Posterior vena cava (tissue), 2 donors: Measurements from ENCODE around the gene NOC4L. TPM values are rescaled to one million over a fixed set of nuclear protein-coding genes. Genes with fewer than 3 reads are reported as not detected.
"Not testable (repeated sequence)": the region's sequence is repeated elsewhere in the genome, so short reads cannot be mapped to it uniquely, and the experiment has no call there.

ENCODE experiments used
- DNase-seq: peaks from one replicate; pipeline ENCODE4 v3.0.0-alpha.2; 2020; ENCODE audit warnings: low spot score
- intact Hi-C, 2 donors: fragments of 100-400 bp; cut with DNase I; formaldehyde crosslinking; loops; one replicate each; pipeline versions ENCODE4 v1.14.1 to v1.14.2; 2022 to 2023
- total RNA-seq, 2 donors: library from RNA; stranded (reverse); fragmentation: NEBNext Ultra II Directional; extraction: Animal tissue kit (Norgen Biotek cat#: 25700); gene quantifications; one replicate each; pipeline ENCODE4 v1.2.1, GENCODE V29; 2021
- donor health status: DM: yes; HTN: yes; CAD: no.
- donor health status: DM: yes; HTN: yes; CAD: no.

Gene NOC4L
- total RNA-seq, 2 donors from 2014 or later: 11.2 to 13.6 TPM

DNA sequence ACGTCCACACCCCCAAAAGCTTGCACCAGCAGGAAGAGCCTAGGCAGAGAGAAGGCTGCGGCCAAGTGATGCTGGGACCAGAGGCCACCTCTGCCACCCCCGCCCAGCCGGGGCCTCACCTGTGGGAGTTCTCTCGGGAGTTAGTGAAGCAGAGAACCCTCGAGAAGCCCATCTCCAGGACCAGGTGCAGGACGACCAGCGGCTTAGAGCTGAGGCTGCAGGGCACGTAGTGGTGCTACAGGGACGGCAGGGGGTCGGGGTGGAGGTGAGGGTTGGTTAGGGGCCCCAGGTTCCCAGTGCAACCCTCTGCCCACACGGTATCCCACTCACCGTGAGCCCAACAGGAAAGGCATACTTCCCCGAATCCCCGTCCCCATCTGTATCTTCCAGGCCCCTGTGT lies 3.8 kb upstream of the NOC4L start:
- intact Hi-C loops: no loop called here
- no peak for DNase-seq

DNA sequence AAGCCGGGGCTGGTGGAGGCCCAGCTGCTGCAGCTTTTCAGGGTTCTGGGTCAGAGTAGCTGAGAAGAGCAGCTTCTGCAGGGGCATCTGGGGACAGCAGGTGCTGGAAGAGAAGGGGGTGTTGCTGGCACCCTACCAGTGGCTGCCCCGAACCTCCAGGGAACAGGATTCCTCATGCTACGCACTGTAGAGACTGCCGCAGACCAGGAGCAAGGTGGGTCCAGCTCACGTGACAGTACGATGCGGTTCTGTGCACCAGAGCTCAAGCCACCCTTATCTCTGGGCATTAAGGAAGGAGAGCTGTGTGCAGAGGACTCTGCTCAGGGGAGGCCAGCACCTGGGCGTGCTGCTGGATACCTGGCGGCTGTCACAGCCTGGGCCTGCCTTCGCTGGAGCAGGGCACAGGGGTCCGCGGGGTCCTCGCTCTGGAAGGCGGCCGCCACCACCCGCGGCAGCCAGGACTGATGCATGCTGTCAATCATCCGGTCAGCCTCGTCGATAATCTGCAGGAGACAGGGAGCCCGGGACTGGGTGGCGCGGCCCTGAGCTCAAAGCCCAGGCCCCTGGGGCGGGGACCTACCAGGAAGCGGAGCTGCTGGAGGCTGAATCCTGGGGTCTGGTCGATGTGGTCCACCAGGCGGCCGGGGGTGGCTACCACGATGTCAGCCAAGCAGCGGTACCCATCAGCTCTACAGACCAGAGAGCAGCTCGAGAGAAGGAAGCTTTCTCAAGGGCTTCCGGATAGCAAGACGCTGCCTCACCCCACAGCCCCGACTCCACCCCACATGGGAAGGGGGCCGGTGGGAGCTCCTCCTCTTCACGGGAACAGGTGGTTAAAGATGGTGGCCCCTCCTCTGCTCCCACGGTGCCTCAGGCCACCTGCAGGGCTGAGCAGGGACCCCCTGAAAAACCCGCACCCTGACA lies 3.1 kb upstream of the NOC4L start:
- peak; percentile 67 for DNase-seq

DNA sequence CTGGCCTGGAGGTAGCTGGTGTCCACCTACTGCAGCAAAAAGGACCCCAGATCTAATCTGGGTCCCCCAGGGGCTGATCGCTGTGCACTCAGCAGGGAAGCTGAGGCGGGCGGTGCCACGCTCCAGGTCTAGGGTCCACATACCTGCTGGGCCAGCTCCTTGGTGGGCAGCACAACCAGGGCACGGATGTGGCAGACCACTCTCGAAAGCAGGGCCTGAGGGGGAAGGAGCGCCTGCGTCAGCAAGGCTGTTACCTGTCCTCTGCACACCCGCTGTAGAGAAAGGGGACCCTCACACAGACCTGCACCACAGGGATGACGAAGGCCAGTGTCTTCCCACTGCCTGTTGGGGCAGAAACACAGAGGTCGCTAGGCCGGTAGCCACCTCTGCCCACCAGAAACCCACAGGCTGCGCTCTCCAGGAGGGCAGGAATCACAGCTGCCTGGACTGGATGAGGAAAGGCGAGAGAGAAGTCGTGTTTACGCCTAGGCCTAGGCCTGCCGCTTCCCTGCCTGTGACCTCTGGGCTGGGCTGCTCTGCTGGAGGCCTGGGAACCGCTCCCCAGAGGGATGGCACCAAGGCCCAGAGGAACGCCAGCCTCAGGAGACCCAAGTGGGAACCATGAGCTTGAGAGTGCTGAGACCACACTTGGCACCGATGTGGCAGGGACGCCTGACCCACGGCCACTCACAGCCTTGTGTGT lies 2.1 kb upstream of the NOC4L start:
- intact Hi-C loops: no loop called here
- DNase-seq: peak; percentile 69

More for the DNA sequence above, 3.1 kb upstream of the NOC4L start:
- intact Hi-C loops: no loop called here

DNA sequence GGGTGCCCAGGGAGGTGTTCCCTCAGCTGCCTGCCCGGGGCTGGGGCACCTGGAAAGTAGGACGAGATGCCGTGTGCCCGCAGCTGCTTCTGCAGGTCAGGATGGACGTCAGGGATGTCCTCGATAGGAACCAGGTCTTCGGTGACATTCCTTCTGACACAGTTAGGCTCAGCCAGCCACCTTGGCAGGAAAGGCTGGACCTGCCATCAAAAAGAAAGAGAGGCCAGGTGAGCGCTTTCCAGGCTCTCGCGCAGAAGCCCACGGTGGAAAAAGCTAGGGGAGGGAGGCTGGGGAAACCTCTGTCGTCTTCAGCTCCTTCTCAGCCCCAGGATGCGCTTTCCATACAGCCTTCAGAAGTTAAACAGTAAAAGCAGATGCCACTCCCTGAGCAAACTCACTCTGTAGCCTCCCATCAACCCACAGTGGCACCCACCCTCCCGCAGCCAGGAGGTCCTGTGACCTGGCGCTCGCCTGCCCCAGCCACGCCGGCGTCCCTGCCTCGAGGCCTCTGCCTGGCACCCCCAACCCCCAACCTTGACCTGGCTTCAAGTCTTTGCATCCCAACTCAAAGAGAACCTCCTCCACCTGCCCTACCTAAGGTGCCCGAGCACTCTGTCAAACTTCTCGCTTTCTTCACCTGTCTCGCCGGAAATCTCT lies 1.4 kb upstream of the NOC4L start:
- intact Hi-C loops: no loop called here
- peak; percentile 75 for DNase-seq

DNA sequence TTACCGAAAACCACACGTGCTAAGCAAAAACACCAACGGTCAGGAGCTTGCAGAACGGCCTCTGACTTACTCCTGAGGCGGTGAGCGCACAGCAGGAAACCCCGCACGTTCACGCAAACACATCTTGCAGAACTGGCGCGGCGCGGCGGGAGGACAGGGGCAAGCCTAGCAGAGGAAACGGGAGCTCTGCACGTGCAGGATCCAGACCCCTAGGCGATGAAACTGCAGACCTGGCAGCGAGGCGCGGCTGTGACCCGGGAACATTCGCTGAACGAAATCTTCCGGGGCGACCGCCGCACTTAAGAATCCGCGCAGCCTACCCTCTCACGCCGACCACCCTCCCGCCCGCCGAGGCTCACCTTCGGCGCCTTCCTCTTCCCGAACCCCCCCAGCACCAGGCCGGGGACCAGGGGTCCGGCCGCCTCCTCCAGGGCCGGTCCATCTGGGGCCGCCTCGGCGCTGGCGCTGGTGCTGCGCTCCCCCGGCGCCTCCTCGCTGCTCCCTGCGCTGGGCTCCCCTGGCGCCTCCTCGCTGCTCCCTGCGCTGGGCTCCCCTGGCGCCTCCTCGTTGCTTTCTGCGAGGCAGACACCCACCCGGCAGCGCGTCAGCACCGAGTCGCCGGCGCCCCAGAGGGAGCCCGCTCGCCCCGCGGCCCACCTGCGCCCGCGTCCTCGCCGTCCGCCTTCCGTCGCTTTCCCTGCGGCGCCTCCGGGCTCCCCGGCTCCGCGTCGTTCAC lies 753 bp upstream of the NOC4L start:
- DNase-seq: peak; percentile 76
- intact Hi-C loops: no loop called here

DNA sequence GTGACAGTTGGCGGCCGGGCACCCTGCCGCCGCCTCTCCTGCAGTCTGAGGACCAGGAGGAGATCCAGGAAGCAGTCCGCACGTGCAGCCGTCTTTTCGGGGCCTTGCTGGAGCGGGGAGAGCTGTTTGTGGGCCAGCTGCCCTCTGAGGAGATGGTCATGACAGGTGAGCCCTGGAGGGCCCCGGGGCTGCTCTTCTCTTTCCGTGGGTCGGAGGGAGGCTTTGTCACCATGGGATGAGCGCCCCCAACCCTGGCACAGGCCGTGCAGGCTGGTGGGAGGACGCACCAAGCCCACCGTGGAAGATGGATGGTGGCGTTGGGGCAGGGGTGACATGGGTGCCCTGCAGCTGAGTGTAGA lies 532 bp downstream of the NOC4L start:
- DNase-seq: no peak
- intact Hi-C loops: no loop called here

DNA sequence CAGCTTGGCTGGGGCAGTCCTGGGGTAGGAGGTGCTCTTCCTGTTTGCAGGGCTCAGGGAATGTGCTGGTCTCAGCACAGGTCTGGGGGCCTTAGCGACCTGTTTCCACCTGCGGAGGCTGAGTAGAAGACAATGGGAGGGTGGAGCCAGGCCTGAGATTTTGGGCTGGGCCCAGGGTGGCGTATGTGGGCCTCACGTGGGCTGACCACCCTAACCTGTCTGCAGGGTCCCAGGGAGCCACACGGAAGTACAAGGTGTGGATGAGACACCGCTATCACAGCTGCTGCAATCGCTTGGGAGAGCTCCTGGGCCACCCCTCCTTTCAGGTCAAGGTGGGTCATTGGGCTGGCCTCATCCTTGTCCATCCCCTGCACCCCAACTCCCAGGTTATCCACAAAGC lies 1.1 kb downstream of the NOC4L start:
- intact Hi-C loops: no loop called here
- peak; percentile 69 for DNase-seq

DNA sequence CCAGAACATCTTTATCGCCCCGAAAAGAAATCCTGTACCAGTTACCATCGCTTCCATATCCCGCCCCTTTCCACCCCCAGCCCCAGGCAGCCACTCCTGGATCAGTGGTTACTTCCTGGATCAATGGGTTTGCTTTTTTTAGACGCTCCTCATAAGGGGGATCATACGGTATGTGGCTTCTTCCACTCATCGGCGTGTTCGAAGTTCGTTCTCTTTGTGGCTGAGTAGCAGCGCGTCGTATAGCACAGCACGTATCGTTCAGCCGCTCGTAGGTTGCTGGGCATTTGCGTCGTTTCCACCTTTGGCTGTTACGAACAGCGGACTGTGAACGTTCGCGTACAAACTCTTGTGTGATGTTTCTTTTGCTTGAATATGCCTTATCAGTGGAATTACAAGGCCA lies 1.8 kb downstream of the NOC4L start:
- DNase-seq: peak; percentile 60

DNA sequence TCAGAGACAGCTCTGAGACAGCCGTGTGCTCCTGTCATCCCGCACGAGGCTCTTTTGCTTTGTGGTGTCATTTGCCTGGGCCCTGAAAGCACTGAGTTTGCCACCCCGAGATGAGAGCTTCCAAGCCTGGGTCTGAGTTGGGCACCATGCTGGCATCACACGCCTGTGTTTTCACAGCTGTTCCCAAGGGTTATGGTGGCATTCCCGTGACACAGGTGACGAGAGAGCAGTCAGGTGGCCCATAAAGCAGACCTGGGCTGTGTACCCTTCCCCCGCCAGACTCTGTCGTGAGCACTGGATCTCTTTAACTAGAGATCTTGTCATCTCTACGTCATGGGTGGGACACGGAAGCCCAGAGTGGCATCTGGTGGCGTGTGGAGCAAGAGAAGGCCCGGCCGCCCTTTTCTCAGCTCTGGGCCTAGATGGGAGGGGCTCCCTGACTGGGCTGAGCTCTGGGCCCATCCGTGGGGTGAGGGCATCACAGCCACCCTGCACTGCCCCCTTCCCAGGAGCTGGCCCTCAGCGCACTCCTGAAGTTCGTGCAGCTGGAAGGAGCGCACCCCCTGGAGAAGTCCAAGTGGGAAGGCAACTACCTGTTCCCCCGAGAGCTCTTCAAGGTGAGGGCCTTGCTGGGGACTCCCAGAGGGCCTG lies 2.6 kb downstream of the NOC4L start:
- intact Hi-C loops: no loop called here
- peak; percentile 74 for DNase-seq

More for the DNA sequence above, 1.8 kb downstream of the NOC4L start:
- intact Hi-C loops: no loop called here

DNA sequence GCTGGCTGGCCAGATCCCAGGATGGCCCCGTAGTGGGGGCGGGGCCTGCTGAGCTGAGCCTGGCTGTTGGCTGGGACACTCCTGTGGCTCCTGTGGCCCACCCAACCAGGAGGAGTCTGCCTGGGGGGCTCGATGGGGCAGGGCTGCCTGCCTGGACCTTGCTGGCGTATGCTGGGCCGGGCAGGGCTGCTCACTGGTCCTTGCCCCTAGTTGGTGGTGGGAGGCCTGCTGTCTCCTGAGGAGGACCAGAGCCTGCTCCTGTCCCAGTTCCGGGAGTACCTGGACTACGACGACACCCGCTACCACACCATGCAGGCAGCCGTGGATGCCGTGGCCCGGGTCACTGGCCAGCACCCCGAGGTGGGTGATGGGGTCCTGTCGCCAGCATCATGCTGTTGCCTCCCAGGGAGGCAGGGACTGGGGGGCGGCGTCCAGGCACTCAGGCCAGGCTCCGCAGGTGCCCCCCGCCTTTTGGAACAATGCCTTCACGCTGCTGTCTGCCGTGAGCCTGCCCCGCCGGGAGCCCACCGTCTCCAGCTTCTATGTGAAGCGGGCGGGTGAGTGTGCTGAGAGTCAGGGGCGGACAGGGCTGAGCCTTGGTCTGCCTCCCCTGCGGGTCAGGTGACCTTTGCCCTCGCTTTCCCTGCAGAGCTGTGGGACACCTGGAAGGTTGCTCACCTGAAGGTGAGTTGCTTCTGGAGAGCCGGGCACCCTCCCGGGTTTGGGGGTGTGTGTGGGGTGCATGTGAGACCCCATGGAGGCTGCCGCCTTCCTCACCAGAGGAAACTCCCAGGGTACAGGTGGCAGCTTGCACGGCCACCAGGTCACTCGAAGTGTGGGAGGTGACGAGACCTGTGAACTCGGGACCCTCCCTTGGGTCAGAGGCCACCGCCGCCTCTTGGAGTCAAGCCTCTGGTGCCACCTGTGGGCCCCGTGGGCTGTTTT lies 3.4 kb downstream of the NOC4L start:
- DNase-seq: peak; percentile 70
- intact Hi-C loops: no loop called here

DNA sequence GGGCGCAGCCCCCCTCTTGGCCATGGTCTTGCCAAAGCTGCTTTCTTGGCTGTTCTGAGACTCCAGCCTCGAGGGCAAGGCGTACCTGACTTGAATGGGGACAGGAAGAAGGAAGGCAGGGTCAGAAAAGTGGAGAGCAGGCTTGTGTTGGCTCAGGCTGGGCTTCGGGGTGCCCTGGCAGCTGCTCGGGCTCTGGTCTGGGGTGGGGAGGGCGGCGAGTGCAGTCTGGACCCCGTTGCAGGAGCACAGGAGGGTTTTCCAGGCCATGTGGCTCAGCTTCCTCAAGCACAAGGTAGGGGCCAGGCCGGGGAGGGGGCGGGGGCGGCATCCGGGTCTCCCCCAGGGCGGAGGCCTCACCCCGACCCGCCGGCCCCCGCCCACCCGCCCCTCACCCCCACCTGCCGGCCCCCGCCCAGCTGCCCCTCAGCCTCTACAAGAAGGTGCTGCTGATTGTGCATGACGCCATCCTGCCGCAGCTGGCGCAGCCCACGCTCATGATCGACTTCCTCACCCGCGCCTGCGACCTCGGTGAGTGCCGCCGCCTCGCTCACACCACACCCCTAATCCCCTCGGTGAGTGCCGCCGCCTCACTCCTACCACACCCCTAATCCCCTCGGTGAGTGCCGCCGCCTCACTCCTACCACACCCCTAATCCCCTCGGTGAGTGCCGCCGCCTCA lies 4.2 kb downstream of the NOC4L start:
- peak; percentile 44 for DNase-seq
- intact Hi-C loops: no loop called here

DNA sequence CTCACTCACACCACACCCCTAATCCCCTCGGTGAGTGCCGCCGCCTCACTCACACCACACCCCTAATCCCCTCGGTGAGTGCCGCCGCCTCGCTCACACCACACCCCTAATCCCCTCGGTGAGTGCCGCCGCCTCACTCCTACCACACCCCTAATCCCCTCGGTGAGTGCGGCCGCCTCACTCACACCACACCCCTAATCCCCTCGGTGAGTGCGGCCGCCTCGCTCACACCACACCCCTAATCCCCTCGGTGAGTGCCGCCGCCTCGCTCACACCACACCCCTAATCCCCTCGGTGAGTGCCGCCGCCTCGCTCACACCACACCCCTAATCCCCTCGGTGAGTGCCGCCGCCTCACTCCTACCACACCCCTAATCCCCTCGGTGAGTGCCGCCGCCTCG lies 5.3 kb downstream of the NOC4L start:
- DNase-seq, intact Hi-C loops: not testable (repeated sequence)

DNA sequence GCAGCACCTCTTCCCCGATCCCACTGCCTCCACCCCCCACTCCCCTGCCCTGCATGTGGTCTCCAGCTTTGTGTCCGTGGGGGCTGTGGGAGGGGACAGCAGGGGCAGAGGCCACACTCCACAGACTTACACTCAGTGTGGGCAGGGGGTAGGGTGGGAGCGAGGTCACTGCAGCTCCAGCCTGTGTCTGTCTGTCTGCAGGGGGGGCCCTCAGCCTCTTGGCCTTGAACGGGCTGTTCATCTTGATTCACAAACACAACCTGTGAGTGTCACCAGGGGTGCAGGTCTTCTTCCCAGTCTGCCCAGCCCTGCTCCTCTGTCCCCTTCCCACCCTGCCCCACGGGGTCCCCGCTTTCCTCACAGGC lies 6.5 kb downstream of the NOC4L start:
- no peak for DNase-seq
- intact Hi-C loops: loop anchor here (2.0 to 10.0 kb wide), 2 partner anchors 68 to 464 kb away; partner anchors contain the start of genes LRCOL1 (in 1 of the 2) and P2RX2 (in 1 of the 2)

DNA sequence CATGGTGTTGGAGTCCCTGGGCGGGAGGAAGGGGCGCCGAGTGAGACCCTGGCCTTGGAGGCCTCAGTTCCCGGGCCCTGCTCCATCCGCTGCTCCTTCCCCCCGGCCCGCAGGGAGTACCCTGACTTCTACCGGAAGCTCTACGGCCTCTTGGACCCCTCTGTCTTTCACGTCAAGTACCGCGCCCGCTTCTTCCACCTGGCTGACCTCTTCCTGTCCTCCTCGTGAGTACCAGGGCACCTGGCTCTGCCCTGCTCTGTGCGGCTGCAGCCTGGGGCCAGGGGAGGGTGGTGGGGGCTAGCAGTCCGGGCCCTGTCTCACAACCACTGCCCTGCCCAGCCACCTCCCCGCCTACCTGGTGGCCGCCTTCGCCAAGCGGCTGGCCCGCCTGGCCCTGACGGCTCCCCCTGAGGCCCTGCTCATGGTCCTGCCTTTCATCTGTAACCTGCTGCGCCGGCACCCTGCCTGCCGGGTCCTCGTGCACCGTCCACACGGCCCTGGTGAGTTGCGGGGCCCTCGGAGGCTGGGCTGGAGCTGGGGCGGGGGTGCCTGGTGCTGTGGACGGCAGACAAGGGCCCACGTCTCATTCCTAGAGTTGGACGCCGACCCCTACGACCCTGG lies 7.0 kb downstream of the NOC4L start:
- intact Hi-C loops: loop anchor here (2.0 to 10.0 kb wide), 2 partner anchors 68 to 464 kb away; partner anchors contain the start of genes LRCOL1 (in 1 of the 2) and P2RX2 (in 1 of the 2)
- peak; percentile 80 for DNase-seq

DNA sequence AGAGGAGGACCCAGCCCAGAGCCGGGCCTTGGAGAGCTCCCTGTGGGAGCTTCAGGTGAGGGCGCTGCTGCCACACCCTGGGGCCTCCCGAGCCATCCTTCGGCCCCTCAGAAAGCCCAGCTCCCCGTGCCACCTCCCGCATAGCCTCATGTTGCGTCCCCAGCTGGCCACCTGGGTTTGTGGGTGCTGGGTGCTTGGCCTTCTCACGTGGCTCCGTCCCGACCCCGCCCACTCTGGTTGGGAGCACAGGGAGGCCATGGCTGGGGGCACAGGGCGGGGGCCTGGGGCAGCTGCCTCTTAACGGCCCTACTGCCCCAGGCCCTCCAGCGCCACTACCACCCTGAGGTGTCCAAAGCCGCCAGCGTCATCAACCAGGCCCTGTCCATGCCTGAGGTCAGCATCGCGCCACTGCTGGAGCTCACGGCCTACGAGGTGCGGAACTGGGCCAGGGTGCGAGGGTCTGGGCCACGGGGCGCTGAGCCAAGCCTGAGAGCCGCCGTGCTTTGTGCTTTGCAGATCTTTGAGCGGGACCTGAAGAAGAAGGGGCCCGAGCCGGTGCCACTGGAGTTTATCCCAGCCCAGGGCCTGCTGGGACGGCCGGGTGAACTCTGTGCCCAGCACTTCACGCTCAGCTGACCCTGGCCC lies 7.6 kb downstream of the NOC4L start:
- intact Hi-C loops: loop anchor here (2.0 to 10.0 kb wide), 2 partner anchors 67 to 463 kb away; partner anchors contain the start of genes LRCOL1 (in 1 of the 2) and P2RX2 (in 1 of the 2)
- peak; percentile 81 for DNase-seq

DNA sequence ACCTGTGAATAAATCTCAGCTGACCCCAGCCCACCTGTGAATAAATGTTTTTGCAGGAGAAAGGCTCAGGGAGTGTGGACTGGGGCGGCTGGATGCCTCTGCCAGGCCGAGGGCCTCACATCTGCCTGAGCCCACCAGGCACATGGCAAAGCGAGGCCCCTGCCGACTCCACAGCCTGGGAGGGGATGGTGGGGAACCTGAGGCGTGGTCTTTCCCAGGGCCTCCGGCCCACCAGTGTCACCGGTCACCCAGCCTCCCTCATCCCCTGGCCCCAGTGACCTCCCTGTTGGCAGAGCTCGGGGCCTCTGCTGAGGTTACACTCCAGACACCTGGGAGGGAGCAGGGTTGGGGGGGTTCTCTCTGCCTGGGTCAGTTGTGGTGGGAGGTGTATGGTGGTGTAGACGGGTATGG lies 8.2 kb downstream of the NOC4L start:
- intact Hi-C loops: loop anchor here in 1 of 2 donors (10.0 kb wide), 1 partner anchor 462 kb away; the partner anchor contains the start of genes LRCOL1 and P2RX2
- DNase-seq: peak; percentile 73
